Body of pancreas (tissue), 4 donors: Measurements from ENCODE around the gene TEX26.

Source experiments
- POLR2A ChIP-seq, 3 donors: fragments of 450-650 bp; IDR thresholded peaks; one replicate each; pipeline ENCODE4 v1.6.1; 2016; ENCODE audit warnings: antibody characterized with exemption in 3 of 3, mild to moderate bottlenecking in 2 of 3
- TF ChIP-seq, protein P1 (sequence below), 7 experiments: fragments of 450-650 bp in 4 of 7; fragments of 200-600 bp in 3 of 7; sonication (generic) in 3 of 7; IDR thresholded peaks; one replicate each; pipeline ENCODE4 v1.5.1; 2016 to 2019; ENCODE audit warnings: antibody characterized with exemption in 7 of 7

DNA sequence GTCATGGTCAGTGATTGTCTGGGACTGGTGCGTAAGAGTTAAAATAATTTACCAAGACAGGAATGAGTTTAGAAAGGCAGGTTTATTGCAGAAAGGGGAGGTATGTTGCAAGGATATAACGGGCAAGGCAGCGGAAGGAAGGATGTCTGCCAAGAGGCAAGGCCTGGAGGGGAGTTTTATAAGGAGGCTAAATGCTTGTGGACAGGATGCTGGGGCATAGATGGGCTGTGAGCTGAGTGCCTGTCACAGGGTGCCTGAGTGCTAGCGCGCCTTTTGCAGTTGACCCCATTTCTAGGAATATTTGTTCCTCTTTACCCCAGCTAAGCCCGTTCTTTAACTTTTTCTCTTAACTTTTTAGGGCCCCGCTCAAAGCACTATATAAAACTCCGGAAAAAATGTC lies 58.7 kb downstream of the TEX26 start:
- no peak for TF ChIP-seq POLR2A (IDR thresholded peaks at IDR 0.05)
- TF ChIP-seq, protein P1, sequence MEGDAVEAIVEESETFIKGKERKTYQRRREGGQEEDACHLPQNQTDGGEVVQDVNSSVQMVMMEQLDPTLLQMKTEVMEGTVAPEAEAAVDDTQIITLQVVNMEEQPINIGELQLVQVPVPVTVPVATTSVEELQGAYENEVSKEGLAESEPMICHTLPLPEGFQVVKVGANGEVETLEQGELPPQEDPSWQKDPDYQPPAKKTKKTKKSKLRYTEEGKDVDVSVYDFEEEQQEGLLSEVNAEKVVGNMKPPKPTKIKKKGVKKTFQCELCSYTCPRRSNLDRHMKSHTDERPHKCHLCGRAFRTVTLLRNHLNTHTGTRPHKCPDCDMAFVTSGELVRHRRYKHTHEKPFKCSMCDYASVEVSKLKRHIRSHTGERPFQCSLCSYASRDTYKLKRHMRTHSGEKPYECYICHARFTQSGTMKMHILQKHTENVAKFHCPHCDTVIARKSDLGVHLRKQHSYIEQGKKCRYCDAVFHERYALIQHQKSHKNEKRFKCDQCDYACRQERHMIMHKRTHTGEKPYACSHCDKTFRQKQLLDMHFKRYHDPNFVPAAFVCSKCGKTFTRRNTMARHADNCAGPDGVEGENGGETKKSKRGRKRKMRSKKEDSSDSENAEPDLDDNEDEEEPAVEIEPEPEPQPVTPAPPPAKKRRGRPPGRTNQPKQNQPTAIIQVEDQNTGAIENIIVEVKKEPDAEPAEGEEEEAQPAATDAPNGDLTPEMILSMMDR (IDR thresholded peaks at IDR 0.05): no peak
